HG03342 (cell line): Measurements from ENCODE around the gene STN1.

Source experiments
- ATAC-seq: cut with Tn5 transposase; IDR thresholded peaks from one replicate; pipeline ENCODE4 v1.9.1; 2021; ENCODE audit warnings: mild to moderate bottlenecking, moderate library complexity; ENCODE audit not compliant: unreplicated experiment

The STN1 gene

GRCh38 chr10:103870516-103870915, 47.5 kb downstream of the STN1 start:
- ATAC-seq = no peak

- ATAC-seq = no peak
These were observed 48.6 kb downstream of the STN1 start for GRCh38 chr10:103869336-103869735.

- no peak for ATAC-seq
These were observed 49.8 kb downstream of the STN1 start for GRCh38 chr10:103868200-103868599.

GRCh38 chr10:103861505-103861904, 56.5 kb downstream of the STN1 start:
- ATAC-seq = no peak

GRCh38 chr10:103859161-103860086, 58.6 kb downstream of the STN1 start:
- ATAC-seq = no peak

- ATAC-seq = no peak
These were observed 59.6 kb downstream of the STN1 start for GRCh38 chr10:103858360-103858759.

GRCh38 chr10:103856797-103857170, 61.2 kb downstream of the STN1 start:
- ATAC-seq = no peak

GRCh38 chr10:103855852-103856796, 61.9 kb downstream of the STN1 start:
- no peak for ATAC-seq

- no peak for ATAC-seq
These were observed 62.6 kb downstream of the STN1 start, which contains the start of gene SH3PXD2A for GRCh38 chr10:103855424-103855823. TSS of gene SH3PXD2A (minus strand) at chr10:103855576. CDS start at chr10:103855266, 310 bp downstream.

GRCh38 chr10:103854686-103855391, 63.1 kb downstream of the STN1 start:
- no peak for ATAC-seq

- ATAC-seq = no peak
These were observed 63.7 kb downstream of the STN1 start for GRCh38 chr10:103854265-103854685.

- no peak for ATAC-seq
These were observed 64.3 kb downstream of the STN1 start for GRCh38 chr10:103853428-103854264.

GRCh38 chr10:103852856-103853255, 65.1 kb downstream of the STN1 start:
- ATAC-seq = no peak

- no peak for ATAC-seq
These were observed 65.7 kb downstream of the STN1 start for GRCh38 chr10:103852189-103852711.

GRCh38 chr10:103851261-103851660, 66.7 kb downstream of the STN1 start:
- no peak for ATAC-seq

- no peak for ATAC-seq
These were observed 67.5 kb downstream of the STN1 start for GRCh38 chr10:103850572-103850895.

- no peak for ATAC-seq
These were observed 68.0 kb downstream of the STN1 start for GRCh38 chr10:103849880-103850571.

GRCh38 chr10:103849212-103849877, 68.6 kb downstream of the STN1 start:
- ATAC-seq = no peak
